H1 (cell line): Measurements from ENCODE around the gene SAE1. TPM values are rescaled to one million over a fixed set of nuclear protein-coding genes. Genes with fewer than 3 reads are reported as not detected.

Source experiments
- CTCF ChIA-PET: fragments of 300-600 bp; sonication (Branson Sonifier 250); formaldehyde crosslinking; loops from one replicate; lab custom pipeline; 2021; ENCODE audit not compliant: partially characterized antibody; lab: Charles Lee
- POLR2A ChIA-PET: fragments of 300-600 bp; sonication (Branson Sonifier 250); formaldehyde crosslinking; loops from one replicate; lab custom pipeline; 2021; ENCODE audit warnings: inconsistent platforms; ENCODE audit not compliant: partially characterized antibody; lab: Charles Lee
- DNase-seq, 2 experiments: peaks; one replicate each; pipeline versions ENCODE4 v3.0.0 to v3.0.0-alpha.2; 2010 to 2022; ENCODE audit warnings: low spot score in 2 of 2, low read depth in 1 of 2, mixed read lengths in 1 of 2
- FAIRE-seq: peaks from 2 replicates; lab custom pipeline; 2011; peaks lifted over from hg19 to GRCh38; lab: Jason Lieb, UNC
- H2AFZ ChIP-seq: 2 replicates; pipeline ENCODE4 v1.8.1; 2012; ENCODE audit warnings: low read length, inconsistent platforms
- H2AK5ac ChIP-seq: 2 replicates; pipeline ENCODE4 v1.6.1; 2013; ENCODE audit warnings: low read depth, low read length
- H2BK120ac ChIP-seq: replicated peaks from 2 replicates; pipeline ENCODE3; 2013; ENCODE audit warnings: low read depth, low read length, inconsistent platforms
- H2BK12ac ChIP-seq: 2 replicates; pipeline ENCODE4 v1.6.1; 2013; ENCODE audit warnings: low read depth, low read length
- H2BK15ac ChIP-seq: 2 replicates; pipeline ENCODE4 v1.6.1; 2013; ENCODE audit warnings: low read length
- H2BK20ac ChIP-seq: 2 replicates; pipeline ENCODE4 v1.6.1; 2013; ENCODE audit warnings: low read length
- H2BK5ac ChIP-seq: 2 replicates; pipeline ENCODE4 v1.6.1; 2013; ENCODE audit warnings: low read depth, low read length
- H3K14ac ChIP-seq: 2 replicates; pipeline ENCODE4 v1.6.1; 2013; ENCODE audit warnings: inconsistent platforms; ENCODE audit not compliant: insufficient read length
- H3K18ac ChIP-seq: 2 replicates; pipeline ENCODE4 v1.6.1; 2013; ENCODE audit warnings: low read length; ENCODE audit errors: extremely low read depth
- H3K23ac ChIP-seq: 2 replicates; pipeline ENCODE4 v1.6.1; 2013; ENCODE audit warnings: inconsistent platforms; ENCODE audit not compliant: insufficient read length
- H3K23me2 ChIP-seq: 2 replicates; pipeline ENCODE4 v1.6.1; 2013; ENCODE audit warnings: low read depth, low read length
- H3K27ac ChIP-seq: 2 replicates; pipeline ENCODE4 v1.6.1; 2011; ENCODE audit warnings: low read depth, low read length, inconsistent platforms
- H3K27me3 ChIP-seq, 4 experiments: replicated peaks in 1 of 4; 1 replicate in 1 of 4; 2 replicates in 3 of 4; pipeline versions ENCODE4 v1.6.1 to v1.8.1; 2011 to 2013; ENCODE audit warnings: low read length in 3 of 4, mild to moderate bottlenecking in 3 of 4, inconsistent platforms in 2 of 4, mixed read lengths in 2 of 4, moderate library complexity in 1 of 4; ENCODE audit not compliant: control insufficient read depth in 3 of 4, insufficient read depth in 3 of 4; ENCODE audit errors: extremely low read depth in 1 of 4
- H3K36me3 ChIP-seq, 4 experiments: 2 replicates each; pipeline versions ENCODE4 v1.6.1 to v1.8.1; 2011 to 2013; ENCODE audit warnings: mild to moderate bottlenecking in 4 of 4, low read length in 3 of 4, moderate library complexity in 2 of 4, control low read depth in 1 of 4, inconsistent platforms in 1 of 4; ENCODE audit not compliant: insufficient read depth in 4 of 4, control insufficient read depth in 2 of 4
- H3K4ac ChIP-seq: replicated peaks from 2 replicates; pipeline ENCODE3; 2013; ENCODE audit warnings: low read length, low read depth, mixed read lengths, inconsistent platforms; ENCODE audit not compliant: insufficient read length
- H3K4me1 ChIP-seq, 4 experiments: replicated peaks in 1 of 4; 1 replicate in 1 of 4; 2 replicates in 3 of 4; pipeline versions ENCODE4 v1.6.1 to v1.8.1; 2011 to 2013; ENCODE audit warnings: low read length in 3 of 4, inconsistent platforms in 2 of 4, mixed read lengths in 1 of 4; ENCODE audit not compliant: insufficient read depth in 4 of 4, control insufficient read depth in 3 of 4
- H3K4me2 ChIP-seq, 2 experiments: 2 replicates each; pipeline versions ENCODE4 v1.6.1 to v1.8.1; 2011 to 2013; ENCODE audit warnings: low read depth in 2 of 2, low read length in 2 of 2, control low read depth in 1 of 2, inconsistent platforms in 1 of 2, mild to moderate bottlenecking in 1 of 2; ENCODE audit not compliant: insufficient read depth in 1 of 2
- H3K4me3 ChIP-seq, 4 experiments: fragments of 200-600, 300-600 bp in 1 of 4; sonication (generic), shearing (Covaris generic), sonication (Bioruptor Twin) in 1 of 4; 2 replicates each; pipeline versions ENCODE4 v1.5.1 to v1.8.1; 2011 to 2016; ENCODE audit warnings: low read length in 4 of 4, low read depth in 3 of 4, control low read depth in 2 of 4, inconsistent platforms in 2 of 4, mild to moderate bottlenecking in 2 of 4, mixed read lengths in 1 of 4, moderate library complexity in 1 of 4; ENCODE audit not compliant: insufficient read depth in 2 of 4; ENCODE audit errors: extremely low read depth in 1 of 4
- H3K56ac ChIP-seq: replicated peaks from 2 replicates; pipeline ENCODE3; 2013; ENCODE audit warnings: low read depth, mild to moderate bottlenecking, mixed read lengths, low read length, inconsistent platforms; ENCODE audit not compliant: insufficient read length
- H3K79me1 ChIP-seq: 2 replicates; pipeline ENCODE4 v1.6.1; 2013; ENCODE audit warnings: low read depth, low read length, control low read depth
- H3K79me2 ChIP-seq, 2 experiments: 2 replicates each; pipeline versions ENCODE4 v1.6.1 to v1.8.1; 2012 to 2013; ENCODE audit warnings: low read length in 2 of 2, mild to moderate bottlenecking in 2 of 2, inconsistent platforms in 1 of 2; ENCODE audit not compliant: insufficient read depth in 2 of 2, control insufficient read depth in 1 of 2
- H3K9ac ChIP-seq, 4 experiments: replicated peaks in 1 of 4; 1 replicate in 1 of 4; 2 replicates in 3 of 4; pipeline versions ENCODE4 v1.6.1 to v1.8.1; 2011 to 2013; ENCODE audit warnings: low read depth in 3 of 4, low read length in 3 of 4, control low read depth in 2 of 4, mild to moderate bottlenecking in 2 of 4, moderate library complexity in 2 of 4, inconsistent platforms in 1 of 4; ENCODE audit errors: extremely low read depth in 1 of 4
- H3K9me3 ChIP-seq, 2 experiments: 2 replicates each; pipeline versions ENCODE4 v1.6.1 to v1.8.1; 2012 to 2013; ENCODE audit warnings: mild to moderate bottlenecking in 2 of 2, moderate library complexity in 2 of 2, control low read depth in 1 of 2, inconsistent platforms in 1 of 2, low read depth in 1 of 2, low read length in 1 of 2, mixed read lengths in 1 of 2; ENCODE audit not compliant: insufficient read depth in 2 of 2
- H4K20me1 ChIP-seq, 2 experiments: replicated peaks in 1 of 2; 2 replicates each; pipeline versions ENCODE3 to v1.8.1; 2011 to 2013; ENCODE audit warnings: inconsistent platforms in 2 of 2, low read length in 2 of 2, mild to moderate bottlenecking in 1 of 2; ENCODE audit not compliant: insufficient read depth in 2 of 2, control insufficient read depth in 1 of 2
- H4K5ac ChIP-seq: 2 replicates; pipeline ENCODE4 v1.6.1; 2013; ENCODE audit warnings: low read length, low read depth, mixed read lengths, inconsistent platforms; ENCODE audit not compliant: insufficient read length
- H4K8ac ChIP-seq: 2 replicates; pipeline ENCODE4 v1.8.0; 2013; ENCODE audit warnings: mild to moderate bottlenecking, moderate library complexity, low read length, inconsistent platforms; ENCODE audit not compliant: insufficient read depth; ENCODE audit errors: extremely low read depth
- H4K91ac ChIP-seq: replicated peaks from 2 replicates; pipeline ENCODE3; 2013; ENCODE audit warnings: low read length, mixed read lengths, inconsistent platforms; ENCODE audit not compliant: insufficient read length
- CTCF ChIP-seq, 3 experiments: IDR thresholded peaks; 1 replicate in 2 of 3; 2 replicates in 1 of 3; pipeline versions ENCODE4 v1.5.1 to v1.6.1; 2011; ENCODE audit warnings: low read length in 3 of 3, mild to moderate bottlenecking in 3 of 3, inconsistent platforms in 2 of 3, low read depth in 1 of 3, moderate library complexity in 1 of 3; ENCODE audit not compliant: insufficient read depth in 1 of 3; ENCODE audit errors: control extremely low read depth in 1 of 3
- HDAC2 ChIP-seq, 2 experiments: fragments of 300-600 bp in 1 of 2; sonication (generic) in 1 of 2; IDR thresholded peaks; 2 replicates each; pipeline ENCODE4 v1.6.1; 2011 to 2012; ENCODE audit warnings: low read depth in 2 of 2, low read length in 2 of 2, mild to moderate bottlenecking in 2 of 2, moderate library complexity in 2 of 2, borderline replicate concordance in 1 of 2, inconsistent platforms in 1 of 2
- JUND ChIP-seq: IDR thresholded peaks from 2 replicates; pipeline ENCODE4 v1.6.1; 2011; ENCODE audit warnings: mild to moderate bottlenecking, improper control_type of control experiment, low read length
- RAD21 ChIP-seq, 2 experiments: IDR thresholded peaks in 1 of 2; conservative IDR thresholded peaks in 1 of 2; 2 replicates each; pipeline ENCODE4 v1.6.1; 2011; ENCODE audit warnings: low read depth in 2 of 2, low read length in 2 of 2, improper control_type of control experiment in 1 of 2, inconsistent platforms in 1 of 2, mild to moderate bottlenecking in 1 of 2, moderate library complexity in 1 of 2
- SP1 ChIP-seq: IDR thresholded peaks from 2 replicates; pipeline ENCODE4 v1.6.1; 2011; ENCODE audit warnings: low read depth, low read length
- SRF ChIP-seq: IDR thresholded peaks from 2 replicates; pipeline ENCODE4 v1.6.1; 2011; ENCODE audit warnings: mild to moderate bottlenecking, low read depth, low read length, moderate library complexity
- TEAD4 ChIP-seq: IDR thresholded peaks from 2 replicates; pipeline ENCODE4 v1.6.1; 2012; ENCODE audit warnings: low read depth, low read length, inconsistent platforms, mixed read lengths
- WGBS, 2 experiments: shearing (Covaris generic) in 1 of 2; methylation state at CpG; one replicate each; pipeline versions ENCODE4 v1.1.6 to v1.1.7; 2013 to 2015; ENCODE audit warnings: low lambda C conversion rate in 2 of 2, mixed read lengths in 2 of 2, inconsistent platforms in 1 of 2, low coverage in 1 of 2, missing lambda C conversion rate in 1 of 2; ENCODE audit not compliant: insufficient replicate concordance in 2 of 2, insufficient coverage in 1 of 2, insufficient read length in 1 of 2; ENCODE audit errors: extremely low coverage in 1 of 2, missing lambda C conversion rate in 1 of 2; 5-methylcytosine and 5-hydroxymethylcytosine counted together
- polyA plus RNA-seq, 7 experiments: library from polyadenylated mRNA; depleted of rRNA in 3 of 7; stranded (reverse) in 5 of 7; unstranded in 2 of 7; fragments of >200 nt in 5 of 7; fragments of 200-250 nt in 2 of 7; gene quantifications; 1 replicate in 5 of 7; 2 replicates in 1 of 7; 4 replicates in 1 of 7; pipeline versions ENCODE4 v1.2.1 to v1.2.3, GENCODE V29; 2011 to 2013; ENCODE audit warnings: missing spikeins in 2 of 7, mixed read lengths in 2 of 7
- total RNA-seq: library from RNA; stranded (reverse); fragmentation: NEBNext Ultra II Directional; extraction: Animal tissue kit (Norgen Biotek cat#: 25700); gene quantifications from 2 replicates; pipeline ENCODE4 v1.2.1, GENCODE V29; 2021

Gene SAE1
- total and polyA plus RNA-seq, 2 of the 8 experiments (the other 6 are each of a cell fraction or from before 2014, with no cell fraction given): 213 to 268 TPM

- Histone ChIP-seq H3K9ac (no peak overlapping the region), H3K18ac (no peak overlapping the region), H3K79me1 (no peaks in the 10 kb centered on the region), H3K23me2 (no peaks in the 10 kb centered on the region), H3K56ac (no peak overlapping the region), H3K14ac (no peak overlapping the region), H4K5ac (no peak overlapping the region), H4K91ac (no peak overlapping the region), H3K4me2 (no peak overlapping the region; a peak in 1 of 4 replicates), H2BK20ac (0 out of 2 replicates have a peak overlapping the region, but pooled peaks have one; percentile 6), H3K4ac (no peak overlapping the region), H3K27ac (no peak overlapping the region), H3K36me3 (no peaks in the 10 kb centered on the region), H2BK5ac (no peak overlapping the region), H4K8ac (no peak overlapping the region), H2AFZ (peak overlapping the region; percentile 93), H3K9me3 (no peaks in the 10 kb centered on the region), H2AK5ac (no peak overlapping the region), H3K4me3 (no peak overlapping the region), H3K23ac (no peak overlapping the region), H3K4me1 (peaks cover 0 to 4% (median 1%) of the 10 kb centered on the region in 4 experiments; a peak in 1 of 7 replicates), H2BK120ac (no peak overlapping the region), H2BK12ac (no peak overlapping the region), H3K79me2 (no peaks in the 10 kb centered on the region), H2BK15ac (no peak overlapping the region), H4K20me1 (no peaks in the 10 kb centered on the region), H3K27me3 (no peaks in the 10 kb centered on the region)
- ChIA-PET CTCF (interaction anchor here (0.6 to 2.9 kb wide), 28 partner anchors 10 to 266 kb away, joined by 3 to 28 read pairs (median 4); partner anchors contain the start of gene ZC3H4), POLR2A (interaction anchor here (1.0 to 3.9 kb wide), 4 partner anchors 11 to 19 kb away, joined by 3 to 35 read pairs (median 10); partner anchors contain the start of gene ZC3H4)
- DNase-seq (no peak), FAIRE-seq (peak; percentile 96)
- no peak for TF ChIP-seq HDAC2 (IDR thresholded peaks at IDR 0.05; ENCODE audit: borderline replicate concordance in 1 of 2, low read depth in 2 of 2, low read length in 2 of 2)
- no peak for TF ChIP-seq SRF
- no peak for TF ChIP-seq TEAD4
- TF ChIP-seq SP1: peak; percentile 12; the same call in 1 of the 2 replicates
- TF ChIP-seq CTCF (IDR thresholded peaks at IDR 0.05; ENCODE audit: control extremely low read depth in 1 of 3, insufficient read depth in 1 of 3, low read depth in 1 of 3, low read length in 3 of 3): peak in 2 of 3 experiments; percentile 63 to 67; a peak in 2 of 4 replicates
- peak; percentile 81 to 84 for TF ChIP-seq RAD21 (IDR thresholded peaks at IDR 0.05 in 1 of 2, conservative IDR thresholded peaks at IDR 0.05 in 1 of 2; ENCODE audit: low read depth in 2 of 2, low read length in 2 of 2)
- TF ChIP-seq JUND: no peak
- WGBS, 2 experiments: 50% methylated on average over 8 of the region's 8 CpGs; no CpG with 5 or more reads in 1 of the 2 experiments
These were observed 5.5 kb upstream of the SAE1 start for GRCh38 chr19:47124937-47125668.
